GM18907 (cell line): ENCODE data around the gene MTCH2.
A peak's percentile ranks its signal among the peaks of the same experiment; 100 is the strongest.
"Not testable (repeated sequence)": the region's sequence is repeated elsewhere in the genome, so short reads cannot be mapped to it uniquely, and the experiment has no call there.

Source experiments
- ATAC-seq: cut with Tn5 transposase; IDR thresholded peaks from one replicate; pipeline ENCODE4 v1.9.1; 2021; ENCODE audit warnings: mild to moderate bottlenecking, moderate library complexity; ENCODE audit not compliant: unreplicated experiment

The MTCH2 gene

GRCh38 chr11:47640506-47640905, 1.9 kb downstream of the MTCH2 start:
- not testable (repeated sequence) for ATAC-seq

DNA sequence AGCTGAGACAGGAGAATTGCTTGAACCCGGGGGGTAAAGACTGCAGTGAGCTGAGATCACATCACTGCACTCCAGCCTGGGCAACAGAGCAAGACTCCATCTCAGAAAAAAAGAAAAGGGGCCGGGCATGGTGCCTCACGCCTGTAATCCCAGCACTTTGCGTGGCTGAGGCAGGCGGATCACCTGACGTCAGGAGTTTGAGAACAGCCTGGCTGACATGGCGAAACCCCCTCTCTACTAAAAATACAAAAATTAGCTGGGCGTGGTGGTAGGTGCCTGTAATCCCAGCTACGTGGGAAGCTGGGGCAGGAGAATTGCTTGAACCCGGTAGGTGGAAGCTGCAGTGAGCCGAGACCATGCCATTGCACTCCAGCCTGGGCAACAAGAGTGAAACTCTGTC, 6.0 kb downstream of the MTCH2 start:
- not testable (repeated sequence) for ATAC-seq

- ATAC-seq = no peak
These were observed 10.9 kb downstream of the MTCH2 start for GRCh38 chr11:47631473-47631872.

- no peak for ATAC-seq
These were observed 14.3 kb downstream of the MTCH2 start for GRCh38 chr11:47628026-47628425.

DNA sequence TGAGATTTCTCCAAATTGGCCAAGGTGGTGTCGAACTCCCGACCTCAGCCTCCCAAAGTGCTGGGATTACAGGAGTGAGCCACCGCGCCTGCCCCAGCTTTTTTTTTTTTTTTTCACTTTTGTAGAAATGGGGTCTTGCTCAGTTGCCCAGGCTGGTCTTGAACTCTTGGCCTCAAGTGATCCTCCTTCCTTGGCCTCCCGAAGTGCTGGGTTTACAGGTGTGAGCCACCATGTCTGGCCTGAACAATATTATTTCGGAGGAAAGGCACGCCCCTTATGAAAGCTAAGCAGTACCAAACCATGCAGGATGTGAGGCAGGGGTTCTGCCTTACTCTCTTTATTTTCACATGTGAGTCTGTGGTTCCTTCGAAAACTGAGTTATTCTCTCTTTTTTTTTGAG, 16.1 kb downstream of the MTCH2 start:
- no peak for ATAC-seq

DNA sequence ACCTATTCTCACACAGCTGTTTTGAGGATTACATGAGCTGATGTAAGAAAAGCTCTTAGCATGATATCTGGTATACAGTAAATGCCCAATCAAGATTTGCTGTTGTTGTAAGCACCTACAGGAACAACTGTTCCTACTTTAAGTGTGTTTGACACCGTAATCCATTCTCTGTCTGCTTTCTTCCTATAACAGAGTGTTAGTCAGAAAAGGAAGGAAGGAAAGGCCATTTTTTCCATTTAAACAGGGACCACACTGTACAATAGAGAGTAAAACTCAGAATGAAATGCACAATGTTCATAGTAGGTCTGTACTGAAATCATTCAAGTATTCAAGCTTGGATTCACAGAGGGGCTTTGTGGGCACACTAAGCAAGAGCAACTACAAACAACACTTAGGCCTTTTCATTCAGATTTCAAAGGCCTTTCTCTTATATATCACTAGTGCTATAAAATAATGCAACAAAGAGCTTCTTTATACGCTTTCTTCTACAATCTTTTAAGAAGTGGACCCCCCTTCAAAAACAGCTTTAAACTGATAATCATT, 21.5 kb downstream of the MTCH2 start:
- ATAC-seq = no peak

- no peak for ATAC-seq
These were observed 24.9 kb downstream of the MTCH2 start for GRCh38 chr11:47617417-47617809.

GRCh38 chr11:47616726-47617416, 25.5 kb downstream of the MTCH2 start:
- no peak for ATAC-seq

DNA sequence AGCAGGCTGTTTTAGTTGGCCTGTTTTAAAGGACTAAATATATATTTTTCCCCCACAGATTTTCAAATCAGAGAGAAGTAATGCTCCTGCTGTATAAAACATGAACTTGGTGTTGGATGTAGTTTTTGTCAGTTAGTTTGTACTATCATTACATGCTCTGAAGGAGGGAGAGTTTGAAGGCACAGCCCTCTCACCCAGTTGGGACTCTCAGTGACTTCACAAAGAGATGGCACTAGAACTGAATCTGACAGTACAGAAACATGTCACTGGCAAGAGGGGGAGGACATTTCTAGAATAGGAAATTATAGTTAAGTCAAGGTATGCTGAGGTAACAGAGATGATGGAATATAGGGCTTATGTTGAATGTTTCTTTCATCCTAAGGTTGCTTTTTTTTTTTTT, 27.1 kb downstream of the MTCH2 start:
- no peak for ATAC-seq

GRCh38 chr11:47611348-47611794, 31.0 kb downstream of the MTCH2 start:
- peak; percentile 81 for ATAC-seq

- no peak for ATAC-seq
These were observed 32.7 kb downstream of the MTCH2 start for GRCh38 chr11:47609675-47610074.

- no peak for ATAC-seq
These were observed 35.0 kb downstream of the MTCH2 start for GRCh38 chr11:47607380-47607779.

DNA sequence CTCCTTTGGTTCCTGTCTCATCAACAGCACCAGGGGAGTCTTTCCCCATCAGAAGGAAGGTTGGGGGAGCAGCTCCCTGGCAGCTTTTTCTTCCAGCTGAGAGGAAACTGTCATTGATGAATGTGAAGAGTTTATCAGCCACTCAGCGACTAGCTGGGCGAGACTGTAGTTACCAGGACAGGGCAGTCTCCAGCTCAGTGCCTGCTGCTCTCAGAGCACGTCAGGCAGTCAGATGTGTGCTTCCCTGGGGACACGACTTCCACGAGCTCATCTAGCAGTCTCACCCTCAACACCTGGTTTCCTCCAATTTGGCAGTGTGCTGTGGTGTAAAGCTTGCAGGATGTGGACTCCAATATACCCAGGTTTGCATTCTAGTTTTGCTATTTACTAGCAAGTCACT, 35.6 kb downstream of the MTCH2 start:
- ATAC-seq = no peak

DNA sequence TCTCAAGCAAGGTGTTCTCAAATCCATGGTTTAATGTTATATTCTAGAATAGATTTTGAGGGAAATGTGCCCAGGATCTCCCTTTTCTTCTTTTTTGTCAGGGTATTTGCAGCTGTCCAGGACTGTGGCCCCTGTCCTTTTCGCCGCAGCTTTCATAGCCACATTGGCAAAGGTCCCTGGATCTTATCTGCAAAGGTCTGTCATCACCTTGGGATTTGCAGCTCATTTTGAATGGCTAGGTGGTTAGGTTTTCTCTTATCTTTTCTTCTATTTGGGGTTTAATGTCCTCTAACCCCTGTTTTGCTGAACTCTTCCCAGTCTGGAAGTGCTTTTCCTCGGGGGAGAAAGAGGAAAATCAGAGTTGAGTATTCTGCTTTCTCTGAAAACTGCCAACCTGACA, 36.4 kb downstream of the MTCH2 start:
- ATAC-seq = no peak

DNA sequence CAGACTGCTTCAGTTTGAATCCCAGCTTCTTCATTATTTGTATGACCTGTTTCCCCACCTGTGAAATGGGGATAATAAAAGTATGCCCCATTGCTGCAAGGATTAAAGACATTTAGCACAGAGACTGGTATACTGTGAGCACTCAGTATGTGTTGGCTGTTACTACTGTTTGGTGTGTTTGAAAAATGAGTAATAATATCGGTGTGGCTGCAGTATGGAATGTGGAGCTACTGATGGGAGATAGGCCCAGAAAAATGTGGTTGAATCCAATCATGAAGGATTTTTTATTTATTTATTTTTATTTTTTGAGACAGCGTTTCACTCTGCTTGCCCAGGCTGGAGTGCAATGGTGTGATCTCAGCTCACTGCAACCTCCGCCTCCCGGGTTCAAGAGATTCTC, 39.1 kb downstream of the MTCH2 start:
- no peak for ATAC-seq

- no peak for ATAC-seq
These were observed 42.5 kb downstream of the MTCH2 start for GRCh38 chr11:47599902-47600301.

DNA sequence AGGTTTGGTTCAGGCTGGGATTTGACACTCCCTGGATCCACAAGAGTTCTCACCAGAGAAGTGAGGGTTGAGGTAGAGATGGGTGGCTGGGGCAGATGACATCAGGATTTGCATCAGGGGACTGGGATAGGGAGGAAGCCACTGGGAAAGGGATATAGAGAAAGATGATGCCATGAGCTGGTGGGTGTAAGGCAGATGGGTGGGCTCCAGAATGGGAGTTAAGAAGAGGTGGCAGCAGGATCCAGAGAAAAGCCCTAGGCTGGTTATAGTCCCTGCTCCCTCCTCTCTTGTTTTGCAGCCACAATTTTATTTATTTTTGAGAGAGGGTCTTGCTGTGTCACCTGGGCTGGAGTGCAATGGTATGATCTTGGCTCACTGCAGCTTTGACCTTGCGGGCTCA, 46.4 kb downstream of the MTCH2 start:
- no peak for ATAC-seq

DNA sequence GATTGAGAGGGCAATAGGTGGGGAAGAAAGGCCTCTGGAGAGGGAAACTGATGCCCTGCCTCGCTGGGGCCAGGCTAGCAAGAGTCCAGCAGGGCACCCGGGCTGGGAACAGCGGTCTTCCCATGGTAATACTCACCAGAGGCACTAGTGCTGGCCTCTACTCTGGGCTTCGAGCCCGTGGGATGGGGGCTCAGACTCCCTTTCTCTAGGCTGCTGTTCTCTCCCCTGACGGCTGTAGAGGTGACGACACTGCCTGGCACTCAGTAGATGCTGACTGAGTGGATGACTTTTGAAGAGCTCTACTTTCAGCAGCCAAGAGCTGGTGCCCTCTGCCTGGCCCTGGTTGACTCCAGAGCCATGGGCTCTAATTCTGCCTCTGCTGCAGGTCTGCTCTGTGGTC, 47.3 kb downstream of the MTCH2 start:
- no peak for ATAC-seq

DNA sequence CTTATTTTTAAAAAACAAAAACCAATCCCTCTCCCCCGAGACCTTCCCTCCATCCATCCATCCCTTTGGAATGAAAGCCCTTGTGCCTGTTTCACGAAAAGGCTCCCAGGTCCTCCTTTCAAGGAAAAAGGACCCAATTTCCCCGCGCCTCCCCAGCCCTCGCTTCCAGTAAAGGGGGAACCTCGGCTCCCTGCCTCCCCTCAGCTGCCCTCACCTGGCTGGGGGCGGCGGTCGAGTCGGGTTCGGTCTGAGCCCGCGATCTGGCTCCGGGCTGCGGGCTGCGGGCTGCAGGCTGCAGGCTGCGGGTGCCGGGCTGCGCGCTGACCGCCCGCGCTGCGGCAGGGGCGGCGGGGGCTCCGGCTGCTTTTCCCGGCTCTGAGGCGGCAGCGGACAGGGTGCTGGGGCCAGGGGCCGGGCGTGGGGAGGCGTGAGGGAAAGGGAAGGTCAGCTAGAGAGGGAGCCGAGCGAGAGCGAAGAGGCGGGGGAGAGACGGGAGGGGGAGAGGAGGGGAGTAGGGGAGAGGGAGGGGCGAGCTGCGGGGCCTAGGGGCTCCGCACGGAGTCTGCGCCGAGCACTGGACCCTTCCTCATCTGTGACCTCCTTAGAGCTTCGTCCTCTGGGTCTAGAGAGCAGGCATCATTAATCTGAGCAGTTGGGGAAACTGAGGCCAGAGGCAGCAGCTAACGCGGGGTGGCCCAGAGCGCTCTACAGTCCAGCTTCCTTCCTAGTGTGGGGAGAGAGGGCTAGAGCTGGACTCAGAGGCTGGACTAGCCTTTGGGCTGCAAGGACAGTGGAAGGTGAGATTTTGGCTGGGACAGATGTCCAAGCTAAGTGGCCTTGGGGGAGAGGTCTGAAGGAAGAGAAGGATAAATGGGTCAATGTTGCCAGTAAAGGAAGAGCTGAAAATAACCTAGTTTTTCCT, 48.2 kb downstream of the MTCH2 start, which contains the start of gene C1QTNF4:
Gene C1QTNF4, minus strand, starts transcription at position 478 of the 922 bp plus-strand sequence. CDS start 3,601 bp downstream, outside the sequence.
- no peak for ATAC-seq

- ATAC-seq = no peak
These were observed 48.8 kb downstream of the MTCH2 start for GRCh38 chr11:47593492-47593933.

GRCh38 chr11:47592970-47593369, 49.4 kb downstream of the MTCH2 start:
- no peak for ATAC-seq

DNA sequence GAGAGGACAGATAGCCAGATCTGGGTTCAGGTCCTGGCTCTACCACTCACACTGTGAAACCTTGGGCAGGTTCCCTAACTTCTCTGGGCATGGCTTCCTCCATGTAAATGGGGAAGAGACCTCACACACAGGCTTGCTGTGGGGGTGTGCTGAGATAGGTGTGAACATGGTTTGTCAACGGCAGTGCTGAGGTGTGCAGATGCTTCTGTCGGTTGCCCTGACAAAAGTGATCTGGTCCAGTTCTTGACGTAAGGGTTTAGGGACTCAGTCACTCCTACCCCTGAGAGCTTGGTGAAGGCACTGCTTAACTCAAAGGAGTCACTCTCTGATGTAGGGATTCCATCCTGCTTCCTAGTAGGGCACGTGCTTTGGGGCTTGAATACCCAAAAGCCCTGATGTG, 50.1 kb downstream of the MTCH2 start:
- no peak for ATAC-seq
